ENCODE measurements around the gene RSBN1. TPM values are rescaled to one million over a fixed set of nuclear protein-coding genes. Genes with fewer than 3 reads are reported as not detected.

Gene RSBN1
- total and polyA plus RNA-seq, 9 of the 15 experiments (the other 6 are each of a cell fraction or from before 2014, with no cell fraction given): 4.5 to 24.3 (median 13.0) TPM

GRCh38 chr1:113849072-113849471, 36.8 kb upstream of the RSBN1 start:
- Histone ChIP-seq H3K9ac (ENCODE audit: insufficient read depth in 1 of 2, low read depth in 2 of 2, low read length in 2 of 2) (no peak overlapping the region), H3K27ac (ENCODE audit: extremely low read depth, low read depth, low read length) (no peak overlapping the region), H4K20me1 (replicated peaks; ENCODE audit: control insufficient read depth, insufficient read depth, low read length) (no peaks in the 10 kb centered on the region), H3K36me3 (ENCODE audit: control insufficient read depth, insufficient read depth, low read length) (no peaks in the 10 kb centered on the region), H3K27me3 (ENCODE audit: control insufficient read depth in 2 of 2, insufficient read depth in 2 of 2, low read length in 2 of 2) (no peaks in the 10 kb centered on the region), H3K79me2 (ENCODE audit: control insufficient read depth, insufficient read depth, low read length) (no peaks in the 10 kb centered on the region), H3K4me2 (ENCODE audit: insufficient read depth, low read length) (no peak overlapping the region), H2AFZ (ENCODE audit: low read depth, low read length) (no peak overlapping the region), H3K4me3 (no peak overlapping the region), H3K9me3 (replicated peaks; ENCODE audit: control insufficient read depth, insufficient read depth, low read depth, low read length) (no peaks in the 10 kb centered on the region), H3K4me1 (replicated peaks in 1 of 2; ENCODE audit: control insufficient read depth in 2 of 2, insufficient read depth in 2 of 2, low read length in 2 of 2) (no peaks in the 10 kb centered on the region), H3K9me1 (ENCODE audit: control insufficient read depth, insufficient read depth, low read length) (no peaks in the 10 kb centered on the region)
- DNase-seq (ENCODE audit: extremely low read depth in 1 of 4, low spot score in 3 of 4) (no peak), ATAC-seq (no peak), FAIRE-seq (no peak)
- in situ Hi-C loops (cut with MboI): no loop called here
- ChIA-PET POLR2A (interaction anchor here (2.5 kb wide), 1 partner anchor 12 kb away, joined by 7 read pairs; no protein-coding TSS in a partner anchor), CTCF (ENCODE audit: low intra/inter-chr PET ratio) (no interaction called here)
- TF ChIP-seq ARNT (IDR thresholded peaks at IDR 0.05): no peak
- TF ChIP-seq FOSL1 (tag; conservative IDR thresholded peaks at IDR 0.05): no peak
- TF ChIP-seq TCF15 (CRISPR knock-in tag; IDR thresholded peaks at IDR 0.05): no peak
- TF ChIP-seq SIN3A (IDR thresholded peaks at IDR 0.05; ENCODE audit: borderline replicate concordance in 2 of 2, control insufficient read depth in 1 of 2, low read depth in 2 of 2, low read length in 2 of 2): no peak
- no peak for TF ChIP-seq NFE2 (IDR thresholded peaks at IDR 0.05; ENCODE audit: low read depth)
- no peak for TF ChIP-seq GTF2F1 (IDR thresholded peaks at IDR 0.05; ENCODE audit: low read depth, low read length)
- TF ChIP-seq MEF2A (IDR thresholded peaks at IDR 0.05; ENCODE audit: control insufficient read depth, low read depth, low read length): no peak
- TF ChIP-seq DIDO1 (tag; IDR thresholded peaks at IDR 0.05; ENCODE audit: low read depth): no peak
- no peak for TF ChIP-seq ZNF449 (CRISPR knock-in tag; IDR thresholded peaks at IDR 0.05)
- BruUV-seq (replicated peaks): no TSS peak
- intact Hi-C loops (cut with micrococcal nuclease): no loop called here
